SH-SY5Y (cell line): ENCODE data around the gene GRIN2A.

ENCODE experiments used
- GATA2 ChIP-seq: IDR thresholded peaks from 2 replicates; pipeline ENCODE4 v1.6.1; 2011; ENCODE audit warnings: mild to moderate bottlenecking, low read depth, low read length
- GATA3 ChIP-seq: IDR thresholded peaks from 2 replicates; pipeline ENCODE4 v1.6.1; 2011; ENCODE audit warnings: low read depth, mild to moderate bottlenecking, low read length, moderate library complexity

DNA sequence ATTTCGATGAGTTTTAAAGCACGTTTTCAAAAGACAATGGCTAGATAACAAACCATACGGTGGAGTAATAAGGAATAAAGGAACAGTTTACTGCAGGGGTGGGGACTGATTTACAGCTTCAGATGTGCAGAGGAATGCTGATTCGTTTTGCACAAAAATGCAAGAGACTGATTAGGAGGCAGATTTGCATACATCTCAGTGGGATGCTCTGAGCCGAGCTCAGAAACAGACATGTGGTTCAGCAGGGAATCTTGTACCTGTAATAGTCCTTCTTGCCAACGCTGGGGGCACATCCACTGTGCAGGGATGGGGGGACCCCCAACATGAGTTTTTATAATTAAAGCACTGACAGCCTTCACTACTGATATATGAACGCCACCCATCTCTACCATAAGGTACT lies 308.0 kb downstream of the GRIN2A start:
- TF ChIP-seq GATA2 (no peak), GATA3 (no peak)
